ENCODE results near the gene RABL6.
"Not testable (repeated sequence)": the region's sequence is repeated elsewhere in the genome, so short reads cannot be mapped to it uniquely, and the experiment has no call there.

Gene RABL6

DNA sequence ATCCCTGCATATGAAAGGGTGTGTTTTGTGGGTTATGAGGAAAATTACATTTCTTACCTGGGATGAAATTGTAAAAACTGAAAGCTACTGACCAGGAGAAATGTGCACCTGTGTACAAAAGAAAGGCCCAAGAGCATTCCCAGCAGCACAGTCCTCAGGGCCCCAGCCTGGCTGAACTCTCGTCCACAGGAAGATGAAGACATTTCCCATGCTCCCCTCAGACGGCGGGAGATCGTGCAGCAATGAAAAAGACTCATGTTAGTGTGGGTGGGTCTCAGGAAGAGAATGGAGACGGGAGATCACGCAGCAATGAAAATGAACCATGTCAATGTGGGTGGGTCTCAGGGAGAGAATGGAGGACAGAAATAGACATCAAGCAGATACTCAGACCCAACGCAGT lies 30.8 kb upstream of the RABL6 start:
- peaks cover 3% of the 10 kb centered on the region in 2 donors for H3K9me3 ChIP-seq (ENCODE audit: control insufficient read depth in 2 of 2, low read length in 2 of 2)
- H3K27ac ChIP-seq (ENCODE audit: low read depth in 2 of 2, low read length in 2 of 2) = peak overlapping the region; percentile 45 to 75
- no peaks in the 10 kb centered on the region for H3K27me3 ChIP-seq (ENCODE audit: control insufficient read depth in 2 of 2, insufficient read depth in 2 of 2, low read length in 2 of 2)
- H3K36me3 ChIP-seq (ENCODE audit: control insufficient read depth in 2 of 2, insufficient read depth in 2 of 2, low read length in 2 of 2) = no peaks in the 10 kb centered on the region
- peak overlapping the region in 1 of 2 donors; percentile 40 for H3K4me3 ChIP-seq (ENCODE audit: low read length in 2 of 2)
- H3K4me1 ChIP-seq (ENCODE audit: control insufficient read depth in 2 of 2, insufficient read depth in 2 of 2, low read length in 2 of 2) = peaks cover 12 to 34% of the 10 kb centered on the region in 2 donors
- peak overlapping the region in 1 of 2 donors; percentile 49 for H3K9ac ChIP-seq (ENCODE audit: low read depth in 1 of 2, low read length in 2 of 2)

DNA sequence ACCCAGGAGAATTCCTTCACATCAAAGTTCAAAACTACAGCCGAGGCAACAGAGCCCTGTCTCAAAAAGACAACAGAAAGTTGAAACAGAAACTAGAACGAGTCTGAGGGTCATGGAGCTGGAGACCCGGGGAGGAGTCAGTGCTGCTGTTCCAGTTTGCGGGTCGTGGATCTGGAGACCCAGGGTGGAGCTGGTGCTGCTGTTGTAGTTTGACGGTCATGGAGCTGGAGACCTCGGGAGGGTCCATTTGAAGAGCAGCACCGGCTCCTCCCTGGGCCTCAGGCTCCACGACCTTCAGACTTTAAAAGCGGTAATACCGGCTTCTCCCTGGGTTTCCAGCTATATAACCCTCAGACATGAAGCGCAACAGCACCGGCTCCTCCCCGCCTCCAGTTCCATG lies 30.4 kb upstream of the RABL6 start:
- Histone ChIP-seq H3K27me3 (ENCODE audit: control insufficient read depth in 2 of 2, insufficient read depth in 2 of 2, low read length in 2 of 2) (no peaks in the 10 kb centered on the region), H3K27ac (ENCODE audit: low read depth in 2 of 2, low read length in 2 of 2) (peak overlapping the region; percentile 52 to 75), H3K4me1 (ENCODE audit: control insufficient read depth in 2 of 2, insufficient read depth in 2 of 2, low read length in 2 of 2) (peaks cover 12 to 35% of the 10 kb centered on the region in 2 donors), H3K9me3 (ENCODE audit: control insufficient read depth in 2 of 2, low read length in 2 of 2) (peaks cover 3% of the 10 kb centered on the region in 2 donors), H3K36me3 (ENCODE audit: control insufficient read depth in 2 of 2, insufficient read depth in 2 of 2, low read length in 2 of 2) (no peaks in the 10 kb centered on the region), H3K4me3 (ENCODE audit: low read length in 2 of 2) (peak overlapping the region in 1 of 2 donors; percentile 40), H3K9ac (ENCODE audit: low read depth in 1 of 2, low read length in 2 of 2) (peak overlapping the region in 1 of 2 donors; percentile 49)

DNA sequence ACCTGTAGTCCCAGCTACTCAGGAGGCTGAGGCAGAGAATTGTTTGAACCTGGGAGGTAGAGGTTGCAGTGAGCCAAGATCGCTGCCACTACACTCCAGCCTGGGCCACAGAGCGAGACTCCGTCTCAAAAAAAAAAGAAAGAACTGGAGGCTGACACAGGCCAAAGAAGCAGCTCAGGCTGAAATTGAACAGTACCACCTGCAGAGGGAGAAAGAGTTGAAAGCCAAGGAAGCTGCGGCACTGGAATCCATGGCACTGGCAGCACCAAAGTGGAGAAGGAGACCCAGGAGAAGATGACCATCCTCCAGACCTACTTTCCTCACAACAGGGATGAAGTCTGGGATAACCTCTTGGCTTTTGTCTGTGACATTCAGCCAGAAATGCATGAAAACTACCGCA lies 27.9 kb upstream of the RABL6 start:
- peaks cover 12 to 35% of the 10 kb centered on the region in 2 donors for H3K4me1 ChIP-seq (ENCODE audit: control insufficient read depth in 2 of 2, insufficient read depth in 2 of 2, low read length in 2 of 2)
- no peak overlapping the region for H3K27ac ChIP-seq (ENCODE audit: low read depth in 2 of 2, low read length in 2 of 2)
- no peak overlapping the region for H3K9ac ChIP-seq (ENCODE audit: low read depth in 1 of 2, low read length in 2 of 2)
- H3K27me3 ChIP-seq (ENCODE audit: control insufficient read depth in 2 of 2, insufficient read depth in 2 of 2, low read length in 2 of 2) = peaks cover 0 to 2% of the 10 kb centered on the region in 2 donors
- H3K9me3 ChIP-seq (ENCODE audit: control insufficient read depth in 2 of 2, low read length in 2 of 2) = no peaks in the 10 kb centered on the region
- H3K36me3 ChIP-seq (ENCODE audit: control insufficient read depth in 2 of 2, insufficient read depth in 2 of 2, low read length in 2 of 2) = no peaks in the 10 kb centered on the region
- H3K4me3 ChIP-seq (ENCODE audit: low read length in 2 of 2) = no peak overlapping the region

DNA sequence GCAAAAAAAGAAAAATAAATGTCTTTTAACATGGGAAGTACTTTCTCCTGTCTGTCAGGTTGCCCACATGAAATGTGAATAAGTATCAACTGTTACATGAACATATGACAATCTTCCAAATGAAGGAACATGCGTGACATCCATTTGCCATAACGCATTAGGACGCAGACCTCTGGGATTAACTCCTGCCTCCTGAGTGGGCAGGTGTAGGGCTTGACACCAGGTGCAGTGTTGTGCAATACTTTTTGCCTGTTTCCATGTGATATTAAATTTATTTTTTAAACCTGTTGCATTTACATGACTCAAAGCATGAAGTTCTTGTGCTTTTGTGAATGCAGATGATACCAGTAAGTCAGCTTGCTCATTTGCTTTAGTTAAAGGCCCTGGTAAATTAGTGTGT lies 25.3 kb upstream of the RABL6 start:
- H3K36me3 ChIP-seq (ENCODE audit: control insufficient read depth in 2 of 2, insufficient read depth in 2 of 2, low read length in 2 of 2) = no peaks in the 10 kb centered on the region
- H3K27me3 ChIP-seq (ENCODE audit: control insufficient read depth in 2 of 2, insufficient read depth in 2 of 2, low read length in 2 of 2) = peaks cover 0 to 3% of the 10 kb centered on the region in 2 donors
- H3K27ac ChIP-seq (ENCODE audit: low read depth in 2 of 2, low read length in 2 of 2) = no peak overlapping the region
- no peak overlapping the region for H3K9ac ChIP-seq (ENCODE audit: low read depth in 1 of 2, low read length in 2 of 2)
- H3K4me1 ChIP-seq (ENCODE audit: control insufficient read depth in 2 of 2, insufficient read depth in 2 of 2, low read length in 2 of 2) = peaks cover 8 to 33% of the 10 kb centered on the region in 2 donors
- H3K4me3 ChIP-seq (ENCODE audit: low read length in 2 of 2) = no peak overlapping the region
- H3K9me3 ChIP-seq (ENCODE audit: control insufficient read depth in 2 of 2, low read length in 2 of 2) = no peaks in the 10 kb centered on the region

- no peaks in the 10 kb centered on the region for H3K9me3 ChIP-seq (ENCODE audit: control insufficient read depth in 2 of 2, low read length in 2 of 2)
- no peak overlapping the region for H3K9ac ChIP-seq (ENCODE audit: low read depth in 1 of 2, low read length in 2 of 2)
These were observed 23.3 kb upstream of the RABL6 start for GRCh38 chr9:136784249-136784996.

GRCh38 chr9:136784997-136785361 lies 22.8 kb upstream of the RABL6 start:
- no peaks in the 10 kb centered on the region for H3K9me3 ChIP-seq (ENCODE audit: control insufficient read depth in 2 of 2, low read length in 2 of 2)
- peaks cover 0 to 3% of the 10 kb centered on the region in 2 donors for H3K27me3 ChIP-seq (ENCODE audit: control insufficient read depth in 2 of 2, insufficient read depth in 2 of 2, low read length in 2 of 2)
- H3K9ac ChIP-seq (ENCODE audit: low read depth in 1 of 2, low read length in 2 of 2) = no peak overlapping the region
- no peak overlapping the region for H3K4me3 ChIP-seq (ENCODE audit: low read length in 2 of 2)
- H3K4me1 ChIP-seq (ENCODE audit: control insufficient read depth in 2 of 2, insufficient read depth in 2 of 2, low read length in 2 of 2) = peaks cover 17 to 37% of the 10 kb centered on the region in 2 donors
- H3K36me3 ChIP-seq (ENCODE audit: control insufficient read depth in 2 of 2, insufficient read depth in 2 of 2, low read length in 2 of 2) = no peaks in the 10 kb centered on the region
- H3K27ac ChIP-seq (ENCODE audit: low read depth in 2 of 2, low read length in 2 of 2) = no peak overlapping the region

More at GRCh38 chr9:136784249-136784996, 23.3 kb upstream of the RABL6 start:
- Histone ChIP-seq H3K36me3 (ENCODE audit: control insufficient read depth in 2 of 2, insufficient read depth in 2 of 2, low read length in 2 of 2) (no peaks in the 10 kb centered on the region), H3K4me1 (ENCODE audit: control insufficient read depth in 2 of 2, insufficient read depth in 2 of 2, low read length in 2 of 2) (peaks cover 11 to 34% of the 10 kb centered on the region in 2 donors), H3K4me3 (ENCODE audit: low read length in 2 of 2) (no peak overlapping the region), H3K27ac (ENCODE audit: low read depth in 2 of 2, low read length in 2 of 2) (no peak overlapping the region), H3K27me3 (ENCODE audit: control insufficient read depth in 2 of 2, insufficient read depth in 2 of 2, low read length in 2 of 2) (peaks cover 0 to 3% of the 10 kb centered on the region in 2 donors)

- H3K36me3 ChIP-seq (ENCODE audit: control insufficient read depth in 2 of 2, insufficient read depth in 2 of 2, low read length in 2 of 2); H3K9me3 ChIP-seq (ENCODE audit: control insufficient read depth in 2 of 2, low read length in 2 of 2); H3K27me3 ChIP-seq (ENCODE audit: control insufficient read depth in 2 of 2, insufficient read depth in 2 of 2, low read length in 2 of 2); H3K9ac ChIP-seq (ENCODE audit: low read depth in 1 of 2, low read length in 2 of 2); H3K27ac ChIP-seq (ENCODE audit: low read depth in 2 of 2, low read length in 2 of 2); H3K4me3 ChIP-seq (ENCODE audit: low read length in 2 of 2): not testable (repeated sequence)
- peaks cover 23 to 36% of the 10 kb centered on the region in 2 donors for H3K4me1 ChIP-seq (ENCODE audit: control insufficient read depth in 2 of 2, insufficient read depth in 2 of 2, low read length in 2 of 2)
These were observed 22.0 kb upstream of the RABL6 start for GRCh38 chr9:136785565-136786355.

GRCh38 chr9:136786451-136786850 lies 21.3 kb upstream of the RABL6 start:
- Histone ChIP-seq H3K9ac (ENCODE audit: low read depth in 1 of 2, low read length in 2 of 2) (no peak overlapping the region), H3K27ac (ENCODE audit: low read depth in 2 of 2, low read length in 2 of 2) (no peak overlapping the region), H3K27me3 (ENCODE audit: control insufficient read depth in 2 of 2, insufficient read depth in 2 of 2, low read length in 2 of 2) (peaks cover 0 to 3% of the 10 kb centered on the region in 2 donors)

DNA sequence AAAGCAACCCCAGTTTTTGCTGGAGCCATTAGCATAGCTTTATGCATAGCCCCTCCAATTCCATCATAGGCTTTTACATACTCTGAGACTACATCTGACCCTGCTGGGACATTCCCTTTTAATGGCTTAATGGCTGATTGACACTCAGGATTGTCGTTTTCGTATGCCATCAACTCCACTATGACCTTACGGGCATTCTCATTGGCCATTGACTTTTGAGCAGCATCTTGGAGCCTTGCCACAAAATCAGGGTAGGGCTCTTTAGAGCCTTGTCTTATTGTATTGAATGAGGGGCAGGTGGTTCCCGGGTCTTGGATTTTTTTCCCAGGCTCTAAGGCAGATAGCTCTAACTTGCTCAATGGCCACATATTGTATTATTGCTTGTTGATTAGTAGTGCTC lies 20.8 kb upstream of the RABL6 start:
- not testable (repeated sequence) for H3K27me3 ChIP-seq (ENCODE audit: control insufficient read depth in 2 of 2, insufficient read depth in 2 of 2, low read length in 2 of 2); H3K27ac ChIP-seq (ENCODE audit: low read depth in 2 of 2, low read length in 2 of 2); H3K36me3 ChIP-seq (ENCODE audit: control insufficient read depth in 2 of 2, insufficient read depth in 2 of 2, low read length in 2 of 2); H3K4me3 ChIP-seq (ENCODE audit: low read length in 2 of 2); H3K9me3 ChIP-seq (ENCODE audit: control insufficient read depth in 2 of 2, low read length in 2 of 2)
- peak overlapping the region in 1 of 2 donors; percentile 4 for H3K9ac ChIP-seq (ENCODE audit: low read depth in 1 of 2, low read length in 2 of 2)
- peaks cover 27 to 37% of the 10 kb centered on the region in 2 donors for H3K4me1 ChIP-seq (ENCODE audit: control insufficient read depth in 2 of 2, insufficient read depth in 2 of 2, low read length in 2 of 2)

More at GRCh38 chr9:136786451-136786850, 21.3 kb upstream of the RABL6 start:
- Histone ChIP-seq H3K4me1 (ENCODE audit: control insufficient read depth in 2 of 2, insufficient read depth in 2 of 2, low read length in 2 of 2) (peaks cover 23 to 34% of the 10 kb centered on the region in 2 donors), H3K9me3 (ENCODE audit: control insufficient read depth in 2 of 2, low read length in 2 of 2) (no peaks in the 10 kb centered on the region), H3K4me3 (ENCODE audit: low read length in 2 of 2) (no peak overlapping the region), H3K36me3 (ENCODE audit: control insufficient read depth in 2 of 2, insufficient read depth in 2 of 2, low read length in 2 of 2) (no peaks in the 10 kb centered on the region)
